Measurements from ENCODE around the gene PRR27. TPM values are rescaled to one million over a fixed set of nuclear protein-coding genes. Genes with fewer than 3 reads are reported as not detected.

The PRR27 gene
- total RNA-seq, 2 experiments from 2014 or later, result not detected

Other genes with a start within 250 kb of the PRR27 start
- not detected for gene CSN1S1, start 223.2 kb upstream of the PRR27 start, total RNA-seq
- not detected for gene CSN2, start 188.5 kb upstream of the PRR27 start, total RNA-seq
- gene STATH, start 158.3 kb upstream of the PRR27 start, total RNA-seq, result not detected
- not detected for gene HTN3, start 125.8 kb upstream of the PRR27 start, total RNA-seq
- gene HTN1, start 103.8 kb upstream of the PRR27 start, total RNA-seq, result not detected
- gene ODAM, start 41.5 kb downstream of the PRR27 start, total RNA-seq, result not detected
- gene FDCSP, start 71.9 kb downstream of the PRR27 start, total RNA-seq, result not detected
- not detected for gene CSN3, start 88.4 kb downstream of the PRR27 start, total RNA-seq
- gene CABS1, start 180.7 kb downstream of the PRR27 start, total RNA-seq, result not detected
- not detected for gene SMR3A, start 206.5 kb downstream of the PRR27 start, total RNA-seq
- not detected for gene SMR3B, start 228.9 kb downstream of the PRR27 start, total RNA-seq
- gene OPRPN, start 243.7 kb downstream of the PRR27 start, total RNA-seq, result not detected

Data from activated CD4-positive, alpha-beta T cell treated with anti-CD3 and anti-CD28 coated beads, Interleukin-2, amount 10 ng/mL, durations not matched to agents 7 days and 5 days (primary cell).